Measurements from ENCODE around the gene IL16.

Gene IL16

GRCh38 chr15:81286621-81287121, 90.0 kb downstream of the IL16 start:
- Histone ChIP-seq H3K9me3 (ENCODE audit: control insufficient read depth, insufficient read depth, low read length) (no peaks in the 10 kb centered on the region), H3K36me3 (ENCODE audit: control insufficient read depth, insufficient read depth, low read length) (no peaks in the 10 kb centered on the region), H3K9ac (ENCODE audit: low read depth, low read length) (no peak overlapping the region), H3K27ac (ENCODE audit: low read depth, low read length) (no peak overlapping the region), H3K4me1 (ENCODE audit: control insufficient read depth, insufficient read depth, low read length) (no peaks in the 10 kb centered on the region), H3K27me3 (ENCODE audit: control insufficient read depth, insufficient read depth, low read length) (no peaks in the 10 kb centered on the region; the same call in 1 of the 2 replicates), H3K4me3 (ENCODE audit: low read depth, low read length) (no peak overlapping the region)

GRCh38 chr15:81288040-81288439, 91.4 kb downstream of the IL16 start:
- Histone ChIP-seq H3K4me1 (ENCODE audit: control insufficient read depth, insufficient read depth, low read length) (no peaks in the 10 kb centered on the region), H3K27ac (ENCODE audit: low read depth, low read length) (no peak overlapping the region), H3K9ac (ENCODE audit: low read depth, low read length) (no peak overlapping the region), H3K4me3 (ENCODE audit: low read depth, low read length) (no peak overlapping the region), H3K9me3 (ENCODE audit: control insufficient read depth, insufficient read depth, low read length) (no peaks in the 10 kb centered on the region), H3K27me3 (ENCODE audit: control insufficient read depth, insufficient read depth, low read length) (no peaks in the 10 kb centered on the region; the same call in 1 of the 2 replicates), H3K36me3 (ENCODE audit: control insufficient read depth, insufficient read depth, low read length) (no peaks in the 10 kb centered on the region)

- Histone ChIP-seq H3K36me3 (ENCODE audit: control insufficient read depth, insufficient read depth, low read length) (no peaks in the 10 kb centered on the region), H3K4me3 (ENCODE audit: low read depth, low read length) (no peak overlapping the region), H3K9me3 (ENCODE audit: control insufficient read depth, insufficient read depth, low read length) (no peaks in the 10 kb centered on the region), H3K9ac (ENCODE audit: low read depth, low read length) (no peak overlapping the region), H3K27ac (ENCODE audit: low read depth, low read length) (no peak overlapping the region), H3K4me1 (ENCODE audit: control insufficient read depth, insufficient read depth, low read length) (no peaks in the 10 kb centered on the region), H3K27me3 (ENCODE audit: control insufficient read depth, insufficient read depth, low read length) (no peaks in the 10 kb centered on the region; the same call in 1 of the 2 replicates)
These were observed 91.9 kb downstream of the IL16 start for GRCh38 chr15:81288616-81289015.

- Histone ChIP-seq H3K9me3 (ENCODE audit: control insufficient read depth, insufficient read depth, low read length) (no peaks in the 10 kb centered on the region), H3K4me1 (ENCODE audit: control insufficient read depth, insufficient read depth, low read length) (peaks cover 7% of the 10 kb centered on the region; the same call in 1 of the 2 replicates), H3K4me3 (ENCODE audit: low read depth, low read length) (no peak overlapping the region), H3K27me3 (ENCODE audit: control insufficient read depth, insufficient read depth, low read length) (no peaks in the 10 kb centered on the region; the same call in 1 of the 2 replicates), H3K36me3 (ENCODE audit: control insufficient read depth, insufficient read depth, low read length) (no peaks in the 10 kb centered on the region), H3K9ac (ENCODE audit: low read depth, low read length) (no peak overlapping the region), H3K27ac (ENCODE audit: low read depth, low read length) (no peak overlapping the region)
These were observed 93.2 kb downstream of the IL16 start for GRCh38 chr15:81289910-81290309.

- H3K9ac ChIP-seq (ENCODE audit: low read depth, low read length), result no peak overlapping the region
- peaks cover 7% of the 10 kb centered on the region for H3K4me1 ChIP-seq (ENCODE audit: control insufficient read depth, insufficient read depth, low read length)
- H3K36me3 ChIP-seq (ENCODE audit: control insufficient read depth, insufficient read depth, low read length), result no peaks in the 10 kb centered on the region
- no peaks in the 10 kb centered on the region for H3K9me3 ChIP-seq (ENCODE audit: control insufficient read depth, insufficient read depth, low read length)
- H3K27me3 ChIP-seq (ENCODE audit: control insufficient read depth, insufficient read depth, low read length), result no peaks in the 10 kb centered on the region
- no peak overlapping the region for H3K27ac ChIP-seq (ENCODE audit: low read depth, low read length)
- H3K4me3 ChIP-seq (ENCODE audit: low read depth, low read length), result no peak overlapping the region
These were observed 95.3 kb downstream of the IL16 start for GRCh38 chr15:81291916-81292522.

- H3K4me3 ChIP-seq (ENCODE audit: low read depth, low read length), result no peak overlapping the region
These were observed 95.9 kb downstream of the IL16 start for GRCh38 chr15:81292523-81293001.

GRCh38 chr15:81293728-81294515, 97.2 kb downstream of the IL16 start:
- no peaks in the 10 kb centered on the region for H3K36me3 ChIP-seq (ENCODE audit: control insufficient read depth, insufficient read depth, low read length)
- no peak overlapping the region for H3K9ac ChIP-seq (ENCODE audit: low read depth, low read length)
- H3K27ac ChIP-seq (ENCODE audit: low read depth, low read length), result no peak overlapping the region
- H3K27me3 ChIP-seq (ENCODE audit: control insufficient read depth, insufficient read depth, low read length), result no peaks in the 10 kb centered on the region
- peaks cover 7% of the 10 kb centered on the region for H3K4me1 ChIP-seq (ENCODE audit: control insufficient read depth, insufficient read depth, low read length)
- H3K4me3 ChIP-seq (ENCODE audit: low read depth, low read length), result no peak overlapping the region
- H3K9me3 ChIP-seq (ENCODE audit: control insufficient read depth, insufficient read depth, low read length), result no peaks in the 10 kb centered on the region

More at GRCh38 chr15:81292523-81293001, 95.9 kb downstream of the IL16 start:
- no peaks in the 10 kb centered on the region for H3K27me3 ChIP-seq (ENCODE audit: control insufficient read depth, insufficient read depth, low read length)
- no peaks in the 10 kb centered on the region for H3K9me3 ChIP-seq (ENCODE audit: control insufficient read depth, insufficient read depth, low read length)
- H3K4me1 ChIP-seq (ENCODE audit: control insufficient read depth, insufficient read depth, low read length), result peaks cover 7% of the 10 kb centered on the region
- H3K27ac ChIP-seq (ENCODE audit: low read depth, low read length), result no peak overlapping the region
- no peak overlapping the region for H3K9ac ChIP-seq (ENCODE audit: low read depth, low read length)
- H3K36me3 ChIP-seq (ENCODE audit: control insufficient read depth, insufficient read depth, low read length), result no peaks in the 10 kb centered on the region

GRCh38 chr15:81294516-81294880, 97.8 kb downstream of the IL16 start:
- no peak overlapping the region for H3K9ac ChIP-seq (ENCODE audit: low read depth, low read length)
- no peak overlapping the region for H3K4me3 ChIP-seq (ENCODE audit: low read depth, low read length)
- no peaks in the 10 kb centered on the region for H3K9me3 ChIP-seq (ENCODE audit: control insufficient read depth, insufficient read depth, low read length)
- peaks cover 7% of the 10 kb centered on the region for H3K4me1 ChIP-seq (ENCODE audit: control insufficient read depth, insufficient read depth, low read length)
- H3K27ac ChIP-seq (ENCODE audit: low read depth, low read length), result no peak overlapping the region
- H3K36me3 ChIP-seq (ENCODE audit: control insufficient read depth, insufficient read depth, low read length), result no peaks in the 10 kb centered on the region
- no peaks in the 10 kb centered on the region for H3K27me3 ChIP-seq (ENCODE audit: control insufficient read depth, insufficient read depth, low read length)

- H3K4me3 ChIP-seq (ENCODE audit: low read depth, low read length), result no peak overlapping the region
- H3K27ac ChIP-seq (ENCODE audit: low read depth, low read length), result no peak overlapping the region
- no peaks in the 10 kb centered on the region for H3K27me3 ChIP-seq (ENCODE audit: control insufficient read depth, insufficient read depth, low read length)
- H3K4me1 ChIP-seq (ENCODE audit: control insufficient read depth, insufficient read depth, low read length), result peaks cover 7% of the 10 kb centered on the region
- H3K9me3 ChIP-seq (ENCODE audit: control insufficient read depth, insufficient read depth, low read length), result no peaks in the 10 kb centered on the region
- H3K36me3 ChIP-seq (ENCODE audit: control insufficient read depth, insufficient read depth, low read length), result no peaks in the 10 kb centered on the region
- H3K9ac ChIP-seq (ENCODE audit: low read depth, low read length), result no peak overlapping the region
These were observed 98.9 kb downstream of the IL16 start for GRCh38 chr15:81295486-81296121.

GRCh38 chr15:81296186-81296585, 99.5 kb downstream of the IL16 start:
- Histone ChIP-seq H3K27ac (ENCODE audit: low read depth, low read length) (no peak overlapping the region), H3K27me3 (ENCODE audit: control insufficient read depth, insufficient read depth, low read length) (no peaks in the 10 kb centered on the region), H3K9ac (ENCODE audit: low read depth, low read length) (no peak overlapping the region), H3K36me3 (ENCODE audit: control insufficient read depth, insufficient read depth, low read length) (no peaks in the 10 kb centered on the region), H3K4me1 (ENCODE audit: control insufficient read depth, insufficient read depth, low read length) (peaks cover 7% of the 10 kb centered on the region), H3K9me3 (ENCODE audit: control insufficient read depth, insufficient read depth, low read length) (no peaks in the 10 kb centered on the region), H3K4me3 (ENCODE audit: low read depth, low read length) (no peak overlapping the region)

GRCh38 chr15:81296673-81297072, 100.0 kb downstream of the IL16 start:
- Histone ChIP-seq H3K4me1 (ENCODE audit: control insufficient read depth, insufficient read depth, low read length) (peaks cover 7% of the 10 kb centered on the region), H3K4me3 (ENCODE audit: low read depth, low read length) (no peak overlapping the region), H3K27me3 (ENCODE audit: control insufficient read depth, insufficient read depth, low read length) (no peaks in the 10 kb centered on the region), H3K27ac (ENCODE audit: low read depth, low read length) (no peak overlapping the region), H3K9me3 (ENCODE audit: control insufficient read depth, insufficient read depth, low read length) (no peaks in the 10 kb centered on the region), H3K36me3 (ENCODE audit: control insufficient read depth, insufficient read depth, low read length) (no peaks in the 10 kb centered on the region), H3K9ac (ENCODE audit: low read depth, low read length) (no peak overlapping the region)
